ENCODE results near the gene UBASH3B. TPM values are rescaled to one million over a fixed set of nuclear protein-coding genes. Genes with fewer than 3 reads are reported as not detected.

The UBASH3B gene
- total RNA-seq, 1 experiment from 2014 or later: 81.9 TPM

- no peak overlapping the region for H3K4me2 ChIP-seq
- no peaks in the 10 kb centered on the region for H4K20me1 ChIP-seq (ENCODE audit: insufficient read depth)
- H3K27ac ChIP-seq: no peak overlapping the region
- H3K9me2 ChIP-seq (ENCODE audit: insufficient read depth): no peaks in the 10 kb centered on the region
- POLR2A ChIA-PET (ENCODE audit: unreplicated experiment): no interaction called here
- CTCF ChIA-PET: no interaction called here
- no peaks in the 10 kb centered on the region for H3K79me2 ChIP-seq (ENCODE audit: low read depth)
- no peak for DNase-seq
- H3K36me3 ChIP-seq (ENCODE audit: low read depth): no peaks in the 10 kb centered on the region
- no peaks in the 10 kb centered on the region for H3K27me3 ChIP-seq (ENCODE audit: insufficient read depth, low read depth)
- peaks cover 15% of the 10 kb centered on the region; the same call in 1 of the 2 replicates for H3F3A ChIP-seq (ENCODE audit: insufficient read depth, low read depth)
- no peak for TF ChIP-seq CTCF (conservative IDR thresholded peaks at IDR 0.05)
- no peak for TF ChIP-seq EZH2 (IDR thresholded peaks at IDR 0.05; ENCODE audit: low read depth)
- H3K9me3 ChIP-seq (ENCODE audit: insufficient read depth, low read depth): no peaks in the 10 kb centered on the region
- BruUV-seq (replicated peaks): no TSS peak
- intact Hi-C loops (cut with micrococcal nuclease; ENCODE audit: unreplicated experiment): no loop called here
- no peak overlapping the region for H3K4me3 ChIP-seq
- H2AFZ ChIP-seq: peak overlapping the region; percentile 49; the same call in 1 of the 2 replicates
- H3K4me1 ChIP-seq (replicated peaks; ENCODE audit: insufficient read depth): peaks cover 19% of the 10 kb centered on the region
Observed at GRCh38 chr11:122649116-122649515, 6.4 kb upstream of the UBASH3B start.

- Histone ChIP-seq H3K4me2 (no peak overlapping the region), H3K4me1 (replicated peaks; ENCODE audit: insufficient read depth) (peaks cover 22% of the 10 kb centered on the region), H3K79me2 (ENCODE audit: low read depth) (peaks cover under 1% of the 10 kb centered on the region; the same call in 1 of the 2 replicates), H3K27ac (no peak overlapping the region), H3K36me3 (ENCODE audit: low read depth) (no peaks in the 10 kb centered on the region), H3F3A (ENCODE audit: insufficient read depth, low read depth) (peaks cover 14% of the 10 kb centered on the region; the same call in 1 of the 2 replicates), H2AFZ (no peak overlapping the region), H3K9me3 (ENCODE audit: insufficient read depth, low read depth) (no peaks in the 10 kb centered on the region), H3K4me3 (no peak overlapping the region), H3K9me2 (ENCODE audit: insufficient read depth) (no peaks in the 10 kb centered on the region), H3K27me3 (ENCODE audit: insufficient read depth, low read depth) (no peaks in the 10 kb centered on the region), H4K20me1 (ENCODE audit: insufficient read depth) (no peaks in the 10 kb centered on the region)
- no TSS peak for BruUV-seq (replicated peaks)
- CTCF ChIA-PET: no interaction called here
- DNase-seq: no peak
- intact Hi-C loops (cut with micrococcal nuclease; ENCODE audit: unreplicated experiment): no loop called here
- POLR2A ChIA-PET (ENCODE audit: unreplicated experiment): no interaction called here
- TF ChIP-seq EZH2 (IDR thresholded peaks at IDR 0.05; ENCODE audit: low read depth) (no peak), CTCF (conservative IDR thresholded peaks at IDR 0.05) (no peak)
Observed at GRCh38 chr11:122650619-122651018, 4.9 kb upstream of the UBASH3B start.

DNA sequence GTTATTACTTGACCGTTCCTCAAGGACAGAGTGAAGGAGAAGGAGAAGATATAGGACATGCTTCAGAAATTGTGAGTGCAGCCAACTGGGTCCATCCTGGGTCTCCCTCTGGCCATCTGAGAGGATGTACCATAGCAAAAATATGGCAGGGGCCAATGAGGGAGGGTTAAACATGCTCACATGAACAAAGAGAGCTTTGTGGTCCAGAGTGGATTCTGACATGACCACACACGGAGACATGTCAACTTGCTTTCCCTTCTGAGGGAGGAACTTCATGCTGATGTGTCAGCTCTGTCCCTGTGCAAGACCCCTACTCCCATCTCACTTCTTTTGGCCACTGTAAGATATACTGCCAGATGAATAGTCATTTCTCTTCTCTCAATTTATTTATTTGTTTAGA, 3.0 kb upstream of the UBASH3B start:
- Histone ChIP-seq H4K20me1 (ENCODE audit: insufficient read depth) (no peaks in the 10 kb centered on the region), H2AFZ (no peak overlapping the region), H3K4me3 (no peak overlapping the region), H3K4me1 (replicated peaks; ENCODE audit: insufficient read depth) (peaks cover 16% of the 10 kb centered on the region), H3K9me2 (ENCODE audit: insufficient read depth) (no peaks in the 10 kb centered on the region), H3K4me2 (no peak overlapping the region), H3K36me3 (ENCODE audit: low read depth) (0 out of 2 replicates have a peak, but pooled peaks cover 2% of the 10 kb centered on the region), H3F3A (ENCODE audit: insufficient read depth, low read depth) (peaks cover 14% of the 10 kb centered on the region; the same call in 1 of the 2 replicates), H3K9me3 (ENCODE audit: insufficient read depth, low read depth) (no peaks in the 10 kb centered on the region), H3K27me3 (ENCODE audit: insufficient read depth, low read depth) (no peaks in the 10 kb centered on the region), H3K79me2 (ENCODE audit: low read depth) (peaks cover 19% of the 10 kb centered on the region), H3K27ac (no peak overlapping the region)
- DNase-seq: peak in 1 of 2 experiments; percentile 30
- BruUV-seq (replicated peaks): no TSS peak
- POLR2A ChIA-PET (ENCODE audit: unreplicated experiment): no interaction called here
- intact Hi-C loops (cut with micrococcal nuclease; ENCODE audit: unreplicated experiment): no loop called here
- TF ChIP-seq CTCF (conservative IDR thresholded peaks at IDR 0.05): no peak
- no peak for TF ChIP-seq EZH2 (IDR thresholded peaks at IDR 0.05; ENCODE audit: low read depth)
- CTCF ChIA-PET: no interaction called here

All from PC-9 (cell line).